HG02852 (cell line): ENCODE measurements around the gene FAM170B.

Source experiments
- ATAC-seq: cut with Tn5 transposase; IDR thresholded peaks from one replicate; pipeline ENCODE4 v1.9.1; 2021; ENCODE audit warnings: mild to moderate bottlenecking, moderate library complexity; ENCODE audit not compliant: unreplicated experiment

FAM170B gene

GRCh38 chr10:49128854-49129253, 5.0 kb downstream of the FAM170B start:
- ATAC-seq: no peak

GRCh38 chr10:49123981-49124950, 9.6 kb downstream of the FAM170B start:
- ATAC-seq: no peak

GRCh38 chr10:49120911-49121310, 12.9 kb downstream of the FAM170B start:
- no peak for ATAC-seq

GRCh38 chr10:49119746-49120145, 14.1 kb downstream of the FAM170B start:
- no peak for ATAC-seq

- ATAC-seq: no peak
Measured at GRCh38 chr10:49118430-49119074, 15.3 kb downstream of the FAM170B start.

- no peak for ATAC-seq
Measured at GRCh38 chr10:49117376-49118070, 16.3 kb downstream of the FAM170B start.

- no peak for ATAC-seq
Measured at GRCh38 chr10:49116509-49117375, 17.1 kb downstream of the FAM170B start.

GRCh38 chr10:49115796-49116508, 17.9 kb downstream of the FAM170B start:
- no peak for ATAC-seq

GRCh38 chr10:49115015-49115795, 18.6 kb downstream of the FAM170B start, which contains the start of gene VSTM4:
TSS of gene VSTM4 (minus strand) at chr10:49115522. CDS start at chr10:49115485, 37 bp downstream.
- no peak for ATAC-seq

- no peak for ATAC-seq
Measured at GRCh38 chr10:49114718-49115014, 19.2 kb downstream of the FAM170B start.

GRCh38 chr10:49113741-49114141, 20.1 kb downstream of the FAM170B start:
- no peak for ATAC-seq

GRCh38 chr10:49112851-49113250, 21.0 kb downstream of the FAM170B start:
- no peak for ATAC-seq

GRCh38 chr10:49112098-49112497, 21.7 kb downstream of the FAM170B start:
- no peak for ATAC-seq

GRCh38 chr10:49111320-49111698, 22.5 kb downstream of the FAM170B start:
- ATAC-seq: no peak

- ATAC-seq: no peak
Measured at GRCh38 chr10:49110684-49111319, 23.0 kb downstream of the FAM170B start.

GRCh38 chr10:49109669-49110340, 24.0 kb downstream of the FAM170B start:
- no peak for ATAC-seq

GRCh38 chr10:49108656-49109055, 25.2 kb downstream of the FAM170B start:
- ATAC-seq: no peak

GRCh38 chr10:49107887-49108267, 25.9 kb downstream of the FAM170B start:
- ATAC-seq: no peak
